GM08714 (cell line): ENCODE results near the gene TDRD9.

Experiments
- H3K4me3 ChIP-seq: fragments of 200-500 bp; sonication (Bioruptor generic); 2 replicates; pipeline ENCODE4 v1.5.1; 2014; ENCODE audit warnings: mild to moderate bottlenecking, low read length, inconsistent platforms
- ZNF274 ChIP-seq: IDR thresholded peaks from 2 replicates; pipeline ENCODE4 v1.6.1; 2012; ENCODE audit warnings: mild to moderate bottlenecking, low read depth, low read length

TDRD9 gene

GRCh38 chr14:104007121-104007520, 78.9 kb downstream of the TDRD9 start:
- no peak overlapping the region for H3K4me3 ChIP-seq
- no peak for TF ChIP-seq ZNF274

- no peak for TF ChIP-seq ZNF274
- H3K4me3 ChIP-seq, result no peak overlapping the region
Observed at GRCh38 chr14:104009297-104009696, 81.0 kb downstream of the TDRD9 start.

GRCh38 chr14:104011824-104012517, 83.7 kb downstream of the TDRD9 start:
- H3K4me3 ChIP-seq, result no peak overlapping the region
- no peak for TF ChIP-seq ZNF274

GRCh38 chr14:104014764-104015163, 86.5 kb downstream of the TDRD9 start:
- no peak overlapping the region for H3K4me3 ChIP-seq
- TF ChIP-seq ZNF274, result no peak

GRCh38 chr14:104016873-104017650, 88.8 kb downstream of the TDRD9 start:
- H3K4me3 ChIP-seq, result no peak overlapping the region
- TF ChIP-seq ZNF274, result no peak

GRCh38 chr14:104019029-104019428, 90.8 kb downstream of the TDRD9 start:
- H3K4me3 ChIP-seq, result no peak overlapping the region
- TF ChIP-seq ZNF274, result no peak

- no peak for TF ChIP-seq ZNF274
- no peak overlapping the region for H3K4me3 ChIP-seq
Observed at GRCh38 chr14:104019806-104020205, 91.5 kb downstream of the TDRD9 start.

- no peak overlapping the region for H3K4me3 ChIP-seq
- TF ChIP-seq ZNF274, result no peak
Observed at GRCh38 chr14:104020471-104020870, 92.2 kb downstream of the TDRD9 start.

GRCh38 chr14:104023325-104024055, 95.2 kb downstream of the TDRD9 start:
- no peak overlapping the region for H3K4me3 ChIP-seq
- no peak for TF ChIP-seq ZNF274

GRCh38 chr14:104025534-104025933, 97.3 kb downstream of the TDRD9 start:
- no peak for TF ChIP-seq ZNF274
- no peak overlapping the region for H3K4me3 ChIP-seq

- H3K4me3 ChIP-seq, result no peak overlapping the region
- TF ChIP-seq ZNF274, result no peak
Observed at GRCh38 chr14:104026024-104026423, 97.8 kb downstream of the TDRD9 start.

GRCh38 chr14:104030958-104031357, 102.7 kb downstream of the TDRD9 start:
- H3K4me3 ChIP-seq, result no peak overlapping the region
- TF ChIP-seq ZNF274, result no peak

GRCh38 chr14:104031384-104031783, 103.1 kb downstream of the TDRD9 start:
- H3K4me3 ChIP-seq, result no peak overlapping the region
- TF ChIP-seq ZNF274, result no peak

GRCh38 chr14:104034976-104035699, 106.9 kb downstream of the TDRD9 start:
- no peak for TF ChIP-seq ZNF274
- H3K4me3 ChIP-seq, result no peak overlapping the region
